Measurements from ENCODE around the gene PLEKHA3. TPM values are rescaled to one million over a fixed set of nuclear protein-coding genes. Genes with fewer than 3 reads are reported as not detected.

Gene PLEKHA3
- total RNA-seq, 2 donors from 2014 or later: 21.2 to 22.8 TPM

GRCh38 chr2:178531168-178531567 is 50.9 kb downstream of the PLEKHA3 start:
- no peaks in the 10 kb centered on the region for H3K27me3 Mint-ChIP-seq (ENCODE audit: insufficient read depth)
- no peaks in the 10 kb centered on the region for H3K27me3 ChIP-seq (ENCODE audit: control insufficient read depth, insufficient read depth, low read length, poor library complexity, severe bottlenecking)
- peaks cover 92% of the 10 kb centered on the region for H3K36me3 Mint-ChIP-seq (ENCODE audit: low read depth)
- peaks cover 90% of the 10 kb centered on the region for H3K36me3 ChIP-seq (ENCODE audit: control insufficient read depth, insufficient read depth, low read length)
- no peaks in the 10 kb centered on the region for H3K9me3 Mint-ChIP-seq
- 95 to 98% methylated on average over 12 of the region's 12 CpGs for WGBS, 2 experiments (ENCODE audit: insufficient coverage in 1 of 2, insufficient read length in 1 of 2)
- no peaks in the 10 kb centered on the region for H3K4me1 Mint-ChIP-seq
- no peaks in the 10 kb centered on the region for H3K4me1 ChIP-seq (ENCODE audit: control insufficient read depth, insufficient read depth, low read length)
- no peak overlapping the region for H3K4me3 ChIP-seq (ENCODE audit: low read length)
- no peak overlapping the region for H3K4me3 Mint-ChIP-seq
- TF ChIP-seq CTCF (conservative IDR thresholded peaks at IDR 0.05): no peak
- no peak for DNase-seq
- H3K27ac ChIP-seq (ENCODE audit: low read depth, low read length): no peak overlapping the region
- H3K9me3 ChIP-seq (ENCODE audit: control insufficient read depth, low read length): no peaks in the 10 kb centered on the region
- H3K9ac ChIP-seq (ENCODE audit: extremely low read depth, low read length, poor library complexity, severe bottlenecking): no peak overlapping the region
- no peak overlapping the region for H3K27ac Mint-ChIP-seq

- Mint-ChIP-seq H3K4me3 (no peak overlapping the region), H3K4me1 (no peaks in the 10 kb centered on the region), H3K36me3 (ENCODE audit: low read depth) (peaks cover 95% of the 10 kb centered on the region), H3K27ac (no peak overlapping the region), H3K27me3 (ENCODE audit: insufficient read depth) (no peaks in the 10 kb centered on the region), H3K9me3 (no peaks in the 10 kb centered on the region)
- H3K27ac ChIP-seq (ENCODE audit: low read depth, low read length): no peak overlapping the region
- peaks cover 99% of the 10 kb centered on the region for H3K36me3 ChIP-seq (ENCODE audit: control insufficient read depth, insufficient read depth, low read length)
- no peak for DNase-seq
- no peaks in the 10 kb centered on the region for H3K27me3 ChIP-seq (ENCODE audit: control insufficient read depth, insufficient read depth, low read length, poor library complexity, severe bottlenecking)
- WGBS, 2 experiments (ENCODE audit: insufficient coverage in 1 of 2, insufficient read length in 1 of 2): 91 to 92% methylated on average over 3 to 4 of the region's 4 CpGs
- H3K4me1 ChIP-seq (ENCODE audit: control insufficient read depth, insufficient read depth, low read length): no peaks in the 10 kb centered on the region
- no peak overlapping the region for H3K4me3 ChIP-seq (ENCODE audit: low read length)
- no peak overlapping the region for H3K9ac ChIP-seq (ENCODE audit: extremely low read depth, low read length, poor library complexity, severe bottlenecking)
- H3K9me3 ChIP-seq (ENCODE audit: control insufficient read depth, low read length): no peaks in the 10 kb centered on the region
- TF ChIP-seq CTCF (conservative IDR thresholded peaks at IDR 0.05): no peak
Measured at GRCh38 chr2:178536037-178536436, 55.8 kb downstream of the PLEKHA3 start.

GRCh38 chr2:178542161-178542560 is 61.9 kb downstream of the PLEKHA3 start:
- H3K27me3 ChIP-seq (ENCODE audit: control insufficient read depth, insufficient read depth, low read length, poor library complexity, severe bottlenecking): no peaks in the 10 kb centered on the region
- DNase-seq: no peak
- no peaks in the 10 kb centered on the region for H3K9me3 ChIP-seq (ENCODE audit: control insufficient read depth, low read length)
- 91 to 97% methylated on average over 4 to 12 of the region's 12 CpGs for WGBS, 2 experiments (ENCODE audit: insufficient coverage in 1 of 2, insufficient read length in 1 of 2)
- no peak overlapping the region for H3K9ac ChIP-seq (ENCODE audit: extremely low read depth, low read length, poor library complexity, severe bottlenecking)
- H3K4me1 Mint-ChIP-seq: no peaks in the 10 kb centered on the region
- no peak overlapping the region for H3K27ac ChIP-seq (ENCODE audit: low read depth, low read length)
- no peaks in the 10 kb centered on the region for H3K9me3 Mint-ChIP-seq
- peaks cover 91% of the 10 kb centered on the region for H3K36me3 Mint-ChIP-seq (ENCODE audit: low read depth)
- H3K27me3 Mint-ChIP-seq (ENCODE audit: insufficient read depth): no peaks in the 10 kb centered on the region
- H3K36me3 ChIP-seq (ENCODE audit: control insufficient read depth, insufficient read depth, low read length): peaks cover 99% of the 10 kb centered on the region
- no peaks in the 10 kb centered on the region for H3K4me1 ChIP-seq (ENCODE audit: control insufficient read depth, insufficient read depth, low read length)
- H3K4me3 ChIP-seq (ENCODE audit: low read length): no peak overlapping the region
- H3K27ac Mint-ChIP-seq: no peak overlapping the region
- TF ChIP-seq CTCF (conservative IDR thresholded peaks at IDR 0.05): no peak
- no peak overlapping the region for H3K4me3 Mint-ChIP-seq

Measured in endodermal cell (in vitro differentiated cells).